Adrenal gland (tissue), 5 donors: ENCODE results near the gene TXNDC17.

ENCODE experiments used
- CTCF ChIP-seq, 6 experiments: fragments of 450-650 bp in 4 of 6; fragments of 200-600 bp in 2 of 6; sonication (generic) in 1 of 6; IDR thresholded peaks; 1 replicate in 5 of 6; 2 replicates in 1 of 6; pipeline versions ENCODE4 v1.5.1 to v1.8.0; 2016 to 2021; ENCODE audit warnings: antibody characterized with exemption in 6 of 6, mild to moderate bottlenecking in 2 of 6, moderate library complexity in 1 of 6
- POLR2A ChIP-seq, 2 donors: fragments of 450-650 bp; IDR thresholded peaks; one replicate each; pipeline ENCODE4 v1.6.1; 2017; ENCODE audit warnings: antibody characterized with exemption in 2 of 2, mild to moderate bottlenecking in 2 of 2, moderate library complexity in 1 of 2
- donor health status: DM: no; HTN: no; CAD: no.

DNA sequence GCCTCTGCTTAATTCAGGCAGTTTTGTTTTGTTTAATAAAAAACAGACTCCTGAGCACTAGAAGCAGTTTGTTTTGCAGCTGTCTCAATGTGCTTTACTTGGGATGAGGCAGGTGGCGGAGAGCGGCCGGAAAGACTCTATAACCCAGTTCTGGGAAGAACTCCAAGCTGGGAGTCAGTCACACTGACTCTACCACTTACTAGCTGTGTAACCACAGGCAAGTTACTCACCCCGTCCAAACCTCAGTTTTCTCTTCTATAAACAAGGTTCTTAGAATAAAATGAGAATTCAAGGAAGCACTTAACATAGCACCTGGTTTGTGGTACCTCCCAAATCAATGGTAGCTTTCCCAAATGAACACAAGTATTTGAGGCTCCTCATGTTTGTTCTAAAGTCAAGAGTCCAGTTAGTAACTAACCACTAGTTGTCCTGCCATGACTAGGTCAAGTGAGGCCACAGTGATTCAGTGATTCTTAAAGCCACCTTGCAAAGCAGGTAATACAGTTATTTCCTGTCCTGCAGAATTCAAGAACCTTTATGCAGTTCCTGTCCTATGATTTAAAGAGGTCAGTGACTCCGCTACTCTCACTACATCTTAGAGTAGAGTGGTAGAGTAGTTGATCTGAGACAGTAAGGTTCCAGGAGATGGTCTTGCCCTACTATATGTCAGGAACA lies 2.7 kb downstream of the TXNDC17 start:
- TF ChIP-seq CTCF (IDR thresholded peaks at IDR 0.05) = no peak
- TF ChIP-seq POLR2A (IDR thresholded peaks at IDR 0.05) = no peak
